Endodermal cell (in vitro differentiated cells): ENCODE measurements around the gene MYH7B. TPM values are rescaled to one million over a fixed set of nuclear protein-coding genes. Genes with fewer than 3 reads are reported as not detected.

ENCODE experiments used
- DNase-seq: peaks from one replicate; pipeline ENCODE4 v3.0.0-alpha.2; 2017
- H3K27ac ChIP-seq: 2 replicates; pipeline ENCODE4 v1.5.1; 2013; ENCODE audit warnings: mild to moderate bottlenecking, low read depth, low read length, moderate library complexity
- H3K27me3 ChIP-seq: 2 replicates; pipeline ENCODE4 v1.6.1; 2013; ENCODE audit warnings: mild to moderate bottlenecking, low read length, moderate library complexity; ENCODE audit not compliant: insufficient read depth, control insufficient read depth, poor library complexity, severe bottlenecking
- H3K36me3 ChIP-seq: 2 replicates; pipeline ENCODE4 v1.7.0; 2013; ENCODE audit warnings: mild to moderate bottlenecking, low read length, moderate library complexity; ENCODE audit not compliant: control insufficient read depth, insufficient read depth
- H3K4me1 ChIP-seq: one replicate; pipeline ENCODE4 v1.7.0; 2013; ENCODE audit warnings: low read length; ENCODE audit not compliant: control insufficient read depth, insufficient read depth
- H3K4me3 ChIP-seq: 2 replicates; pipeline ENCODE4 v1.5.1; 2013; ENCODE audit warnings: mild to moderate bottlenecking, low read length, moderate library complexity
- H3K9ac ChIP-seq: 2 replicates; pipeline ENCODE4 v1.6.1; 2013; ENCODE audit warnings: mild to moderate bottlenecking, low read length, moderate library complexity; ENCODE audit not compliant: poor library complexity, severe bottlenecking; ENCODE audit errors: extremely low read depth
- H3K9me3 ChIP-seq: 2 replicates; pipeline ENCODE4 v1.6.1; 2013; ENCODE audit warnings: mild to moderate bottlenecking, low read length, moderate library complexity; ENCODE audit not compliant: control insufficient read depth
- H3K27ac Mint-ChIP-seq: 2 replicates; pipeline ENCODE4 v1.8.0; 2020; ENCODE audit warnings: mixed read lengths
- H3K27me3 Mint-ChIP-seq: 2 replicates; pipeline ENCODE4 v1.8.0; 2021; ENCODE audit warnings: mild to moderate bottlenecking, mixed read lengths; ENCODE audit not compliant: insufficient read depth
- H3K36me3 Mint-ChIP-seq: 2 replicates; pipeline ENCODE4 v1.8.0; 2020; ENCODE audit warnings: low read depth, mixed read lengths
- H3K4me1 Mint-ChIP-seq: 2 replicates; pipeline ENCODE4 v1.8.0; 2020; ENCODE audit warnings: mixed read lengths
- H3K4me3 Mint-ChIP-seq: 2 replicates; pipeline ENCODE4 v1.8.0; 2020; ENCODE audit warnings: mild to moderate bottlenecking, moderate library complexity, mixed read lengths
- H3K9me3 Mint-ChIP-seq: 2 replicates; pipeline ENCODE4 v1.8.0; 2020; ENCODE audit warnings: mild to moderate bottlenecking, mixed read lengths
- CTCF ChIP-seq: fragments of 200-600 bp; sonication (generic); conservative IDR thresholded peaks from 2 replicates; pipeline ENCODE4 v1.5.0; 2021; ENCODE audit warnings: antibody characterized with exemption, mild to moderate bottlenecking
- WGBS, 2 experiments: methylation state at CpG; one replicate each; pipeline versions ENCODE4 v1.1.5 to v1.1.7; 2013; ENCODE audit warnings: missing lambda C conversion rate in 2 of 2, mixed read lengths in 1 of 2; ENCODE audit not compliant: insufficient coverage in 1 of 2, insufficient read length in 1 of 2; 5-methylcytosine and 5-hydroxymethylcytosine counted together
- total RNA-seq, 2 donors: library from RNA; stranded (reverse); fragmentation: NEBNext Ultra II Directional in 1 of 2; extraction: Animal tissue kit (Norgen Biotek cat#: 25700) in 1 of 2; gene quantifications; 2 replicates in 1 of 2; 3 replicates in 1 of 2; pipeline ENCODE4 v1.2.1, GENCODE V29; 2021

MYH7B gene
- total RNA-seq, 2 donors from 2014 or later = 0.37 to 0.49 TPM

GRCh38 chr20:35000922-35001595 lies 45.4 kb downstream of the MYH7B start:
- no peaks in the 10 kb centered on the region for H3K27me3 ChIP-seq
- no peaks in the 10 kb centered on the region for H3K27me3 Mint-ChIP-seq
- H3K4me3 Mint-ChIP-seq = no peak overlapping the region
- no peaks in the 10 kb centered on the region for H3K9me3 ChIP-seq
- H3K27ac ChIP-seq = no peak overlapping the region
- peaks cover 54% of the 10 kb centered on the region for H3K36me3 ChIP-seq
- TF ChIP-seq CTCF = no peak
- H3K4me1 ChIP-seq = no peaks in the 10 kb centered on the region
- H3K9me3 Mint-ChIP-seq = no peaks in the 10 kb centered on the region
- H3K9ac ChIP-seq = no peak overlapping the region
- WGBS, 2 experiments = 96 to 98% methylated on average over 10 to 28 of the region's 28 CpGs
- H3K4me1 Mint-ChIP-seq = peaks cover 5% of the 10 kb centered on the region
- peaks cover 77% of the 10 kb centered on the region for H3K36me3 Mint-ChIP-seq
- H3K4me3 ChIP-seq = no peak overlapping the region
- no peak for DNase-seq
- H3K27ac Mint-ChIP-seq = no peak overlapping the region

- no peaks in the 10 kb centered on the region for H3K27me3 ChIP-seq
- H3K27ac ChIP-seq = no peak overlapping the region
- no peak overlapping the region for H3K9ac ChIP-seq
- H3K9me3 ChIP-seq = no peaks in the 10 kb centered on the region
- Mint-ChIP-seq H3K27ac (no peak overlapping the region), H3K4me3 (no peak overlapping the region), H3K4me1 (peaks cover 5% of the 10 kb centered on the region), H3K36me3 (peaks cover 77% of the 10 kb centered on the region), H3K9me3 (no peaks in the 10 kb centered on the region), H3K27me3 (no peaks in the 10 kb centered on the region)
- WGBS, 2 experiments = 94 to 95% methylated on average over 6 to 15 of the region's 15 CpGs
- DNase-seq = peak; percentile 74
- H3K4me3 ChIP-seq = no peak overlapping the region
- peak; percentile 74 for TF ChIP-seq CTCF
- no peaks in the 10 kb centered on the region for H3K4me1 ChIP-seq
- H3K36me3 ChIP-seq = peaks cover 57% of the 10 kb centered on the region
Observed at GRCh38 chr20:35001596-35002362, 46.1 kb downstream of the MYH7B start.

- Mint-ChIP-seq H3K4me3 (no peak overlapping the region), H3K27me3 (no peaks in the 10 kb centered on the region), H3K9me3 (no peaks in the 10 kb centered on the region), H3K4me1 (peaks cover 3% of the 10 kb centered on the region), H3K27ac (no peak overlapping the region), H3K36me3 (peaks cover 81% of the 10 kb centered on the region)
- no peak overlapping the region for H3K9ac ChIP-seq
- peaks cover 62% of the 10 kb centered on the region for H3K36me3 ChIP-seq
- H3K27me3 ChIP-seq = no peaks in the 10 kb centered on the region
- TF ChIP-seq CTCF = peak; percentile 7
- no peak overlapping the region for H3K4me3 ChIP-seq
- DNase-seq = no peak
- no peaks in the 10 kb centered on the region for H3K9me3 ChIP-seq
- 86 to 100% methylated on average over 4 to 10 of the region's 10 CpGs for WGBS, 2 experiments
- H3K27ac ChIP-seq = no peak overlapping the region
- no peaks in the 10 kb centered on the region for H3K4me1 ChIP-seq
Observed at GRCh38 chr20:35002426-35003210, 47.0 kb downstream of the MYH7B start.
